Subcutaneous adipose tissue (tissue), 4 donors: Measurements from ENCODE around the gene UGP2. TPM values are rescaled to one million over a fixed set of nuclear protein-coding genes. Genes with fewer than 3 reads are reported as not detected.

ENCODE experiments used
- total RNA-seq, 4 donors: library from RNA; depleted of rRNA; stranded (reverse); fragments of >200 nt; gene quantifications; one replicate each; pipeline ENCODE4 v1.1.0, GENCODE V29; 2016
- TF ChIP-seq, protein P1 (sequence below): fragments of 450-650 bp; IDR thresholded peaks from one replicate; pipeline ENCODE4 v1.5.1; 2016; ENCODE audit warnings: low read depth, mild to moderate bottlenecking, control low read depth, antibody characterized with exemption, moderate library complexity

The UGP2 gene
- total RNA-seq, 4 donors from 2014 or later, result 176 to 404 (median 321) TPM

DNA sequence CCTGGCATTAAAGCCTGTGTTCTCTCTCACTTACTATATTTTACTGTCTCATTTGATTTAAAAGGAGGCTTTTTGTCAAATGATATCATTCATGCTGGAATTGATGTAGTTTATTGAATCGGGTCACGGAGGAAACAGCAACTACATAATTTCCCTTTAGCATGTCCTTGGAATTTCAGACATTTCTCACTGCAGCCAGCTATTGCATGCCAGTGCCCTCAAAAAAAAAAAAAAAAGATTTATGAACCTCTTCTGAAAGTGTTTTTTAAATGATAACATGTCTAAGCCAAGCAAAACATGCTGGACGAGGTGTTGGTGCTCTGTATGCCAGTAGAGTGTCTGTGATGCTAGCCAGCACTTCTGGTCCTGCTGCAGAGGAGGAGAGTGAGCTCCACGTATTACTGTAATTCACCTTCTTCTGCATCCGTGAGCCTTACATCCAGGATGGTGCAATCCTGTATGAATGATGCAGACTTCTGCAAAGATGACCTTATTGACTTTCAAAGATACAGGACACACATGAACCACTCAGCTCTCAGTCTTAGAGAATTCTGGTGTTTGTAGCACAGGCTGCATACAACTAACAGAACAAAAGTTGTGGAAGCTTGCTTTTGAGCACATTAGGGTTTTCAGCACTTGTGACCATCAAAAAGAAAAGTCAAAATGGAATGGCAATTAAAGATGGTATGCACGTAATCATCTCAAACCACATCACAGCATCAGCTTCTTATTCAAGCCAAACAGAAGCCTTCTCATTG, 31.1 kb downstream of the UGP2 start:
- TF ChIP-seq, protein P1, sequence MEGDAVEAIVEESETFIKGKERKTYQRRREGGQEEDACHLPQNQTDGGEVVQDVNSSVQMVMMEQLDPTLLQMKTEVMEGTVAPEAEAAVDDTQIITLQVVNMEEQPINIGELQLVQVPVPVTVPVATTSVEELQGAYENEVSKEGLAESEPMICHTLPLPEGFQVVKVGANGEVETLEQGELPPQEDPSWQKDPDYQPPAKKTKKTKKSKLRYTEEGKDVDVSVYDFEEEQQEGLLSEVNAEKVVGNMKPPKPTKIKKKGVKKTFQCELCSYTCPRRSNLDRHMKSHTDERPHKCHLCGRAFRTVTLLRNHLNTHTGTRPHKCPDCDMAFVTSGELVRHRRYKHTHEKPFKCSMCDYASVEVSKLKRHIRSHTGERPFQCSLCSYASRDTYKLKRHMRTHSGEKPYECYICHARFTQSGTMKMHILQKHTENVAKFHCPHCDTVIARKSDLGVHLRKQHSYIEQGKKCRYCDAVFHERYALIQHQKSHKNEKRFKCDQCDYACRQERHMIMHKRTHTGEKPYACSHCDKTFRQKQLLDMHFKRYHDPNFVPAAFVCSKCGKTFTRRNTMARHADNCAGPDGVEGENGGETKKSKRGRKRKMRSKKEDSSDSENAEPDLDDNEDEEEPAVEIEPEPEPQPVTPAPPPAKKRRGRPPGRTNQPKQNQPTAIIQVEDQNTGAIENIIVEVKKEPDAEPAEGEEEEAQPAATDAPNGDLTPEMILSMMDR, result no peak

GRCh38 chr2:63874204-63875130, 32.8 kb downstream of the UGP2 start:
- TF ChIP-seq, protein P1, result no peak

- TF ChIP-seq, protein P1, result no peak
Measured at GRCh38 chr2:63875131-63875527, 33.4 kb downstream of the UGP2 start.

GRCh38 chr2:63875559-63876245, 34.0 kb downstream of the UGP2 start:
- TF ChIP-seq, protein P1, result no peak

DNA sequence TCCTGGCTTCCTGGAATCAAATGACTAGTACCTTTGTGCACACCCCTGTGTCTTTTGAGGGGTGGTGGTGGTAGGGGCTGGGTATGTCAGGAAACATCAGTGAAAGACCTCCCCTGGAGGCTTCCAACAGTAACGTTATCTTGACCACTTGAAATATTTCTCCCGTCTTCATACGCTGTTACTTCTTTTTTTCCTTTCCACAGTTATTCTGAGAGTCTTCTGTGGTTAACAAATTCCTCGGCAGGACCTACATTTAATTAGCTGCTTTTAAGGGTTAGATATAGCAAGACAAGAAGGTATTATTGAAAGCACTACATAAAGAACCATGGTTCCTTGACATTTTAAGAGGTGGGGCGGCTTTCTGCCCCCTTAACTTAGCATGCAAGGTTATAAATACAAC, 34.6 kb downstream of the UGP2 start:
- TF ChIP-seq, protein P1, result no peak

DNA sequence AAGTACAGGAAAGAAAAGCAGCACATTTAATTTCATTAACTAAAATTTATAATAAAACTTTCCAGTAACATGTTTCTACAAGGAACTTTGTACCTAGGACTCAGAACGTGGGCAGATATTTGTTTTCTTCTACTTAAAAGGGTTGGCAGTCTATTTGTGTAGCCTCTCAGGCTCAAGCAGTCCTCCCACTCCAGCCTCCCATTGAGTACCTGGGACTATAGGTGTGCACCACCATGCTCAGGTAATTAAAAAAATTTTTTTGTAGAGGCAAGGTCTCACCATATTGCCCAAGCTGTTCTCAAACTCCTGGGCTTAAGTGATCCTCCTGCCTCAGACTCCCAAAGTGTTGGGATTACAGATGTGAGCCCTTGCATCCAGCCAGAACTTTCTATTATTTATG, 36.8 kb downstream of the UGP2 start:
- TF ChIP-seq, protein P1, result no peak

DNA sequence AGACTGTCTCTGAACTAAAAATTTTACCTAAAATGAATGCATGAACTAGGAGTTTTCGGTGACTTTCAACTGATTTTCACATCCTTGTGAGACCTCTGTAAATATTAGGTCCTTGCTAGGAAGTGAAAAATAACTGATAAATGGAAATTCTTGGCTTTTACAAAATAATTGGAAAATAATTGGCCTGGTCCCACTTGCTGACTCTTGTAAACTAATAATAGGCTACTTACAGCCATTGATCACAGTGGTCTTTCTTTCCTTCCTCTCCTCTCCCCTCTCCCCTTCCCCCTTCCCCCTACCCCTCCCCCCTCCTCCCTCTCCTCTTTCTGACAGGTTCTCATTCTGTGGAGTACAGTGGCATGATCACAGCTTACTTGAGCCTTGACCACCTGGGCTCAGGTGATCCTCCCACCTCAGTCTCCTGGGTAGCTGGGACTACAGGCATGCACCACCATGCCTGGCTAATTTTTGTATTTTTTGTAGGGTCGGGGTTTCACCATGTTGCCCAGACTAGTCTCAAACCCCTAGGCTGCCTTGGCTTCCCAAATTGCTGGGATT, 38.3 kb downstream of the UGP2 start:
- TF ChIP-seq, protein P1, result no peak
